Activated T-cell treated with anti-CD3 and anti-CD28 coated beads, Interleukin-2, amount 50 U/mL, for 72 hours (primary cell): ENCODE results near the gene NPIPB6. TPM values are rescaled to one million over a fixed set of nuclear protein-coding genes. Genes with fewer than 3 reads are reported as not detected.

ENCODE experiments used
- ATAC-seq, 2 donors: fragments of 150-1000 bp; cut with Tn5 transposase; replicated peaks in 1 of 2; 2 replicates each; pipeline ENCODE4 v1.10.0; 2021; ENCODE audit warnings: moderate library complexity in 2 of 2, mild to moderate bottlenecking in 1 of 2
- DNase-seq, 2 donors: peaks; one replicate each; pipeline ENCODE4 v3.0.0; 2021 to 2022; ENCODE audit warnings: mixed read lengths in 1 of 2
- H3K27ac Mint-ChIP-seq: one replicate; pipeline ENCODE4 v1.8.0; 2022; ENCODE audit warnings: mild to moderate bottlenecking, moderate library complexity, mixed read lengths
- H3K27me3 Mint-ChIP-seq: one replicate; pipeline ENCODE4 v1.8.0; 2022; ENCODE audit warnings: low read depth, mixed read lengths
- H3K36me3 Mint-ChIP-seq, 2 donors: one replicate each; pipeline ENCODE4 v1.8.0; 2022; ENCODE audit warnings: mixed read lengths in 2 of 2, mild to moderate bottlenecking in 1 of 2; ENCODE audit not compliant: insufficient read depth in 2 of 2
- H3K4me1 Mint-ChIP-seq: one replicate; pipeline ENCODE4 v1.8.0; 2022; ENCODE audit warnings: low read depth, mixed read lengths
- H3K4me3 Mint-ChIP-seq, 2 donors: one replicate each; pipeline ENCODE4 v1.8.0; 2022; ENCODE audit warnings: mild to moderate bottlenecking in 2 of 2, mixed read lengths in 2 of 2, moderate library complexity in 2 of 2
- H3K9me3 Mint-ChIP-seq, 2 donors: one replicate each; pipeline ENCODE4 v1.8.0; 2022; ENCODE audit warnings: mixed read lengths in 2 of 2
- total RNA-seq, 2 donors: library from RNA; stranded (reverse); gene quantifications; one replicate each; pipeline ENCODE4 v1.2.3, GENCODE V29; 2022

NPIPB6 gene
- total RNA-seq, 2 donors from 2014 or later: 2.9 to 3.9 TPM

DNA sequence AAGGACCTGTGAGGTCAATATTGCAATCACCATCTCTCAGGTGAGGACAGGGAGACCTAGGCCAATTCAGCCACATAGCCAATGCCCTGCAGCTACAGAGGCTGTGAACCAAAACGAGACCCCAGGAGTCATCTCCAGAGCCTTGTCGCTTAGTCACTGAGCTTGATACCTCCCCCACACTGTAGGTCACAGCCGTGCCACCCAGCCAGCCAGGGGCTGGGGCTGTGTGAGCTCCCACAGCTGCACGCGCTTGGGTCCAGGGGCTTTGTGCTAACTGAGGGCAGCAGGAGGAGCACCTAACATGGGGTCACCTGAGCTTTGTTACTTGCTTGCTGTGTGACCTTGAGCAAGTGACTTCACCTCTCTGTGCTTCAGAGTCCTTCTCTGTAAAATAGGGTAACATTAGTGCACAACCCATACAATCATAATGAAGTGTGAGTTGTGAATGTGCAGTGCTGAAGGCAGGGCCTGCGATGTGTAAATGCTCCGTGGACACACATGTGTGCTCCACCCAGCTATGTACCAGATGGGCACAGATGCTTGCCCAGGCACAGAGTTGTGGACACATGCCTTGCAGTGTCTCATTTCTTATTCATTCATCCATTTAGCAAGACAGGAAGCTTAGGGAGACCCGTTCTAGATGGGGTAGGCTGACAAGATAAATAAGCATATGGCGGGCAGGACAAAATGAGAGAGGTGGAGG, 45.1 kb downstream of the NPIPB6 start:
- ATAC-seq: peak; percentile 55 to 62
- Mint-ChIP-seq H3K36me3 (no peaks in the 10 kb centered on the region), H3K4me1 (peaks cover 21% of the 10 kb centered on the region)

DNA sequence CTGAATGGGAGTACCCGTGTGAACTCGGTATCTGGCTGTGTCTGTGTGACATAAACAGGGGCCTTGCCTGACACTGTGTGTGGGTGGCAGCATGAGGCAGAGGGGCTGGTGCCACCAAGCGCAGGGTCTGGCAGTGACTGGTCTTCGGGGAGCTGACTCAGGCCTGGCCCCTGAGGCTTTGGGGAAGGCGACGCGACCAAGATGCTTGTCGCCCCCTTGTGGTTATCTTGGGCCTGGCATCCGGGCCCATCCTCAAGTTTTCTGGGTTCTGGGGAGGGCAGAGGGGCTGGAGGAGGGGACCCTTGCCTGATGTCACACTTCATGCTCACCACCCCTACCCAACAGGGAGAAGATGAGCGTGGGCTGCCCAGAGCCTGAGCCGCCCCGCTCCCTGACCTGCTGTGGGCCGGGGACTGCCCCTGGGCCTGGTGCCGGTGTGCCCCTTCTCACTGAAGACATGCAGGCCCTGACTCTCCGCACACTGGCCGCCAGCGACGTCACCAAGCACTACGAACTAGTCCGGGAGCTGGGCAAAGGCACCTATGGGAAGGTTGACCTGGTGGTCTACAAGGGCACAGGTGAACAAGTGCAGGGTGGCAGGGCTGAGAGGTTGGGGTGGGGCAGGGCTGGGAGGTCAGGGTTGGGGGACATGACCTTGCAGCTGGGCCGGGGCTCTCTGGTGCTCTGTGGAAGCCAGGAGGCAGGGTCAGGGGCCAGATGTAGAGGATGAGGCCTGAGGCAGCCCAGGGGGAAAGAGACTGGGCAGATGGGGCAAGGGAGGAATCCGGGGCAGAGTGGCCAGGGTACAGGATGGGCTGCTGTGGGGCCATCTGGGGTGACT, 46.0 kb downstream of the NPIPB6 start:
- ATAC-seq (peak; percentile 94), DNase-seq (peak; percentile 84)
- Mint-ChIP-seq H3K9me3 (no peaks in the 10 kb centered on the region), H3K4me1 (peaks cover 29% of the 10 kb centered on the region), H3K36me3 (peaks cover 0 to 2% of the 10 kb centered on the region in 2 donors), H3K27ac (no peak overlapping the region), H3K27me3 (no peaks in the 10 kb centered on the region), H3K4me3 (peak overlapping the region; percentile 30 to 38)

More for the DNA sequence above, 45.1 kb downstream of the NPIPB6 start:
- no peak overlapping the region for H3K4me3 Mint-ChIP-seq
- H3K27me3 Mint-ChIP-seq: no peaks in the 10 kb centered on the region
- H3K9me3 Mint-ChIP-seq: no peaks in the 10 kb centered on the region
- H3K27ac Mint-ChIP-seq: no peak overlapping the region
- peak in 1 of 2 donors; percentile 18 for DNase-seq

DNA sequence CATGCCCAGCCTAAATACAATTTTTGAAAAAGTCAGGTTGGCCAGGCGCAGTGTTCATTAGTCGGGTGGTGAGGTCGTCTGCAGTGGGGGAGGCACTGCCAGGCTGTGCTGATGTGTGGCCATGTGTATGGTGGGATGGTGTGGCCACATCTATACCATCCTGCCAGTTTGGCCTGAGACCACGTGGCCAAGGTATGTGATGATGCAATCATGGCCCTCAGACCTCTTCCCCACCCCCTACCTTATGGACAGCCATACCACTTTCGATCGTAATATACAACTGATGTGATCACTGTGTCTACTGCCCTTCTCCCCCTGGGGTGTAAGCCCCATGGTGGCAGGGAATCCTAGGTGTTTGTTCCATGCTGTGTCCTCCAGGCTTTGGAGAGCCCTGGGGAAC, 47.3 kb downstream of the NPIPB6 start:
- Mint-ChIP-seq H3K27me3 (no peaks in the 10 kb centered on the region), H3K27ac (no peak overlapping the region), H3K9me3 (no peaks in the 10 kb centered on the region), H3K36me3 (peaks cover 0 to 2% of the 10 kb centered on the region in 2 donors), H3K4me1 (peaks cover 41% of the 10 kb centered on the region), H3K4me3 (no peak overlapping the region)
- no peak for DNase-seq
- no peak for ATAC-seq

DNA sequence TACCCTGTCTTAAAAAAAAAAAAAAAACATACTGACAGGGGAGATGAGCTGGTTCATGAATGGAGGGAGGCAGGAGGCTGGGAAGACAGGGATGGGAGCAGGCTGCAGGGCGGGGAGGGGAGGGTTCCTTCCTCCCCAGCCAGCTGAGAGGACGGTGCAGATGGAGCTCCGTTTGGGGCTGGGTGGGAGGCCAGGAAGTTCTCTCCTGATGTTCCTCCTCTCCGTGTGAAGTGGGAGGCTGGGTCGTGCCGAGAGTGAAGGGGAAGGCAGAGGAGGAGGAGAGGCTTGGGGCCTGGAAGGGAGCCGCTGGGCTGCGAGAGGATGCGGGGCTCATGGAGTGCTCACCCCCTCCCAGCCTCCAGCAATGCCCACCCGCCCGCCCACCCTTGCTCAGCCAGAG, 49.7 kb downstream of the NPIPB6 start:
- no peaks in the 10 kb centered on the region for H3K9me3 Mint-ChIP-seq
- H3K27me3 Mint-ChIP-seq: no peaks in the 10 kb centered on the region
- no peak overlapping the region for H3K4me3 Mint-ChIP-seq
- DNase-seq (no peak), ATAC-seq (no peak)
- peaks cover 0 to 2% of the 10 kb centered on the region in 2 donors for H3K36me3 Mint-ChIP-seq
- no peak overlapping the region for H3K27ac Mint-ChIP-seq
- H3K4me1 Mint-ChIP-seq: peaks cover 66% of the 10 kb centered on the region

DNA sequence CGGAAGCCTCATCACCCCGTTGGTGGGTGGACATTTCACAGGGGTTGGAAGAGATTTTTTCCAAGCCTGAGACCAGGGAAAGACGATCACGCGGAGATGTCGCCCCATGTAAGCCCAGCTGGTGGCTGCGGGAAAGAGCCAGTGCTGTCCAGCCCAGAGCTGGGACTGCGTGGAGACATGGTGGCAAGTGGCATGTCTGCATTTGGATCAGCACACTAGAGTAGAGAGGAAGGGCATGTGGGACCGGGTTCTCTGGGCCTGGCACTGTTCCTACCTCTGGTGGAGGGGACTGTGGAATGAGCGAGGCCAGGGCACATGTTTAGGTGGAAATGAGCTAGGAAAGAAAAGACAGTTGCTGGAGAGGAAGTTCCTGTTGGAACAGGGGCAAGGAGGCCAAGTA, 51.0 kb downstream of the NPIPB6 start:
- H3K4me3 Mint-ChIP-seq: peak overlapping the region; percentile 11 to 65
- ATAC-seq (no peak), DNase-seq (no peak)
- H3K36me3 Mint-ChIP-seq: peaks cover 0 to 2% of the 10 kb centered on the region in 2 donors
- H3K27me3 Mint-ChIP-seq: no peaks in the 10 kb centered on the region
- peak overlapping the region; percentile 49 for H3K27ac Mint-ChIP-seq
- peaks cover 55% of the 10 kb centered on the region for H3K4me1 Mint-ChIP-seq
- H3K9me3 Mint-ChIP-seq: no peaks in the 10 kb centered on the region

DNA sequence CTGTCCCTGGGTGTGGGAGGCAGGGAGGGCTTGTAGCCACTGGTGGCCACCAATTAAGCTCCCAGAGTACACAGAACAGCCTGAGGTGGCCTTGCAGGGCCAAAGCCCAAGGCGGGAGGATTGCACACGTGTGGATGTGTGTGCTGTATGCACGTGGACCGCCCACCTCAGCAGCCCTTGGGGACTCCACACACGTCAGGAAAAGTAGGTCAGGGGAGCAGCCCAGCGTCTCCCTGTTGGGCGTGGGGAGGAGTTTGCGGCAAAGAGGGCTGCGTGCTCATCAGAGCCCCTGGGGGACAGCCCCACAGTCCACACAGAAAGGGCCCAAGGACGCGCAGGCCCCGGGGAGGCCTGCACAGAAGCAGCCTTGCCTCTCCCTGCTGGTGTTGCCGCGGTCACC, 51.4 kb downstream of the NPIPB6 start:
- no peaks in the 10 kb centered on the region for H3K9me3 Mint-ChIP-seq
- peak overlapping the region; percentile 11 to 65 for H3K4me3 Mint-ChIP-seq
- ATAC-seq (peak in 1 of 2 donors; percentile 22), DNase-seq (peak; percentile 43 to 45)
- peaks cover 0 to 2% of the 10 kb centered on the region in 2 donors for H3K36me3 Mint-ChIP-seq
- no peaks in the 10 kb centered on the region for H3K27me3 Mint-ChIP-seq
- H3K4me1 Mint-ChIP-seq: peaks cover 52% of the 10 kb centered on the region
- peak overlapping the region; percentile 49 for H3K27ac Mint-ChIP-seq

DNA sequence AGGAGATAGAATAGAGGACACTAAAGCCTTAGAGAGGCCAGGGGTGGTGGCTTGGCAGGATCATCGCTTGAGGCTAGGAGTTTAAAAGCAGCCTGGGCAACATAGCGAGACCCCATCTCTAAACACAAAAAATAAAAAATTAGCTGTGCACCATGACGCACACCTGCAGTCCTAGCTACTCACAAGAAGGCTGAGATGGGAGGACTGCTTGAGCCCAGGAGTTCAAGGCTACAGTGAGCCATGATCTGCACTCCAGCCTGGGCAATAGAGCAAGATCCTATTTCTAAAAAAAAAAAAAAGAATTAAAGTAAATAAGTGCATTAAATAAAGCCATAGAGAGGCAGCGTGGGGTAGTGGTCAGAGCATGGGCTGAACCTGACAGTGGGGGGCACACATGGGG, 51.9 kb downstream of the NPIPB6 start:
- Mint-ChIP-seq H3K27me3 (no peaks in the 10 kb centered on the region), H3K9me3 (no peaks in the 10 kb centered on the region), H3K4me1 (peaks cover 49% of the 10 kb centered on the region), H3K36me3 (peaks cover 0 to 2% of the 10 kb centered on the region in 2 donors), H3K27ac (no peak overlapping the region), H3K4me3 (peak overlapping the region; percentile 69 to 73)
- no peak for ATAC-seq
- no peak for DNase-seq

DNA sequence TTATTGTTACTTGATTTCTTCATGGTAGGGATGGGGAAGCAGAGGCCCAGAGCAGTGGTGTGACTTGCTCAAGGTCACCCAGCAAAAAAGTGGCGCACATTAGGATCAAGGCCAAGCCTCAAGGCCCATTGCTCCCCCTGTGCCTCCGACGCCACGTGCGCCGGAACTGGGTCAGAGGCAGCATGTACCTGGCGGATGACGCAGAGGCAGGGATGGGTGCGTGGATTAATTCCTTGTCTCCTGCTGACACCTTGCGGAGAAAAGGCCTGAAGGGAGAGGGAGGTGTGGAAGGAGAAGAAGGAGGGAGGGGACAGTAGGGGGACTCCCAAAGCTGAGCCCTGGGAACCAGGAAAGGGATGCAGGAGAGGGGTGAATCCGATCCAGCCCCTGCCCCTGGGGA, 52.5 kb downstream of the NPIPB6 start:
- no peak for ATAC-seq
- Mint-ChIP-seq H3K36me3 (peaks cover 0 to 2% of the 10 kb centered on the region in 2 donors), H3K27ac (peak overlapping the region; percentile 51), H3K4me1 (peaks cover 49% of the 10 kb centered on the region), H3K4me3 (peak overlapping the region; percentile 69 to 73), H3K9me3 (no peaks in the 10 kb centered on the region), H3K27me3 (no peaks in the 10 kb centered on the region)
- no peak for DNase-seq

DNA sequence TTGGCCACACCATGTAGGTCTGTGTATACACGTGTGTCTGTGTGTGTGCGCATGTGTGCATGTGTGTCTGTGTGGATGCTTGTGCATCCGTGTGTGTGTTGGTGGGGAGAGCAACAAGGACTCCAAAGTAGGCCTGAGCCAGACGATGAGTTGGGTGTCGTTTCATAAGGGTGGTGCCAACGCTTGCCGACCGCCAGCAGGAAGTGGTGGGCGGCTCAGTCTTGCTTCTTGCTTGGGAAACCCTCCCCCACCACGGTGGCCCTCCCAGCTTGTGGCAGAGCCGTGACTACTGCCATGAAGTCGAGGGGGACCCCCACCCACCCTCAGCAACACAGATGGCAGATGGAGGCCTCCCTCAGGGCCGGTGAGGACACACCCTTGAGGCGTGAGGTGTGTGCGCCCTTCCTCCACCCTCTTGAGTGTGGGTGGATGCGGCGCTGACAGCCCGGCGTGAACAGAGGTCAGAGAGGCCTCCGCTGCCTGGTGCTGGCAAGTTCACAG, 53.4 kb downstream of the NPIPB6 start:
- H3K4me1 Mint-ChIP-seq: peaks cover 49% of the 10 kb centered on the region
- H3K27ac Mint-ChIP-seq: peak overlapping the region; percentile 66
- peaks cover 0 to 2% of the 10 kb centered on the region in 2 donors for H3K36me3 Mint-ChIP-seq
- no peaks in the 10 kb centered on the region for H3K9me3 Mint-ChIP-seq
- no peaks in the 10 kb centered on the region for H3K27me3 Mint-ChIP-seq
- ATAC-seq (peak; percentile 92), DNase-seq (peak; percentile 85 to 91)
- peak overlapping the region; percentile 69 to 73 for H3K4me3 Mint-ChIP-seq

DNA sequence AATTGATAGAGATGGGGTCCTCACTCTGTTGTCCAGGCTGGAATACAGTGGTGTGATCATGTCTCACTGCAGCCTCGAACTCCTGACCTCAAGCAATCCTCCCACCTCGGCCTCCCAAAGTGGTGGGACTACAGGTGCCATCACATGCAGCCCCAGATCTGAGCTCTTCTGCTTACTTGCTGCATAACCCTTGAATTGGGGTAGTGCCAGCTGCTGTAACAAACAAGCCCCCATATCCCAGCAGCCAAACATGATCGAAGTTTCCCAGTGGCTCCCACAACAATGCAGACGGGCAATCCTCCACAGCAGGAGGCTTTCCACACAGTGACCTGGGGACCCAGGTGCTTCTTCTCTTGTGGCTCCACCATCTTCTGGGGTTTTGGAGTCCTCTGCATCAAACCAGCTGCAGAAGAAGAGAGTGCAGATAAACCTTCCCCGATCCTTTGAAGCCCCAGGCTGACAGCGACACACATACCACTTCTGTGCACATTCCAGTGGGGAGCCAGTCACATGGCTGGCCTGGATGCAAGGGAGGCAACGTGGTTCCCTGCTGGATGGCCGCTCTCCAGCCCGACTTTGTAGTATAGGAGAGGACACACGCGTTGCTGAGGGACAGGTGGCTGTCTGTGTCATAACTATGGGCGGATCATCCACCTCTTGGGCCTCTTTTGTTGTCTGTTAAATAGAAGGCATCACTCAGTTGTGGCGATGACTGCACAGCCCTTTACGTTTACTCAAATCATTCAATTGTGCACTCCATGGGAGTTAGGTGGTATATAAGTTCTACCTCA, 54.3 kb downstream of the NPIPB6 start:
- ATAC-seq (peak in 1 of 2 donors; percentile 24), DNase-seq (no peak)
- Mint-ChIP-seq H3K36me3 (peaks cover 0 to 2% of the 10 kb centered on the region in 2 donors), H3K27ac (no peak overlapping the region), H3K27me3 (no peaks in the 10 kb centered on the region), H3K9me3 (no peaks in the 10 kb centered on the region), H3K4me3 (peak overlapping the region; percentile 25 to 46), H3K4me1 (peaks cover 49% of the 10 kb centered on the region)

DNA sequence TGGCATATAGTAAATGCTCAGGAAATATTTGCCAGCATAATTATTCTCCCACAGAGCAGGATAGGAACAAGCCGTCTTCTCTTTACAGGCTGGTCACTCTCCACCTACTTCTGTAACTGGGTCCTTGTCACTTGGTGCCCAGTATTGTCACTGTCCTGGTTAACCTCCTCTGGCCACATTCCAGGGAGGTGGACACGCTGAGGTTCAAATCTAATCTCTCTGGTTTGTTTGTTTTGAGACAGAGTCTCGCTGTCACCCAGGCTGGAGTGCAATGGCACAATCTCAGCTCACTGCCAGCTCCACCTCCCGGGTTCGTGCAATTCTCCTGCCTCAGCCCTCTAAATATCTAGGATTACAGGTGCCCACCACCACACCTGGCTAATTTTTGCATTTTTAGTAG, 55.4 kb downstream of the NPIPB6 start:
- Mint-ChIP-seq H3K4me1 (peaks cover 43% of the 10 kb centered on the region), H3K27ac (no peak overlapping the region), H3K9me3 (no peaks in the 10 kb centered on the region)

DNA sequence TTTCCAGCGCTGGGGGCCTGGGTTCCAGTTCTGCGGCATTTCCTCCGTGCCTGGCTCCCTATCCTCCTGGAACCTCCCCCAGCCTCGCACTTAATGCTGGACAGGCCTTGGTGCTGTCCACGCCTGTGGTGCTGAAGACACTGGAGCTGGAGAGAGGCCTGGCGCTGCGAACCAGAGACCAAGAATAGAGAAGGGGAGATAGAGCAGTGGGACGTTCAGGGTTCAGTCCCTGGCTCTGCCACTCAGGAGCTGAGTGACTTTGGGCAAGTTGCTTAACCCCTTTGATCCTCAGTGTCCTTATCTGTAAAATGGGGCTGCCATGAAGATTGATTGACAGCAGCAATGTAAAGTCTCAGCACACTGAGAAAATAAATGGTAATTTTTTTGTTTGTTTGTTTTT, 59.1 kb downstream of the NPIPB6 start:
- Mint-ChIP-seq H3K4me3 (no peak overlapping the region), H3K27me3 (no peaks in the 10 kb centered on the region), H3K9me3 (no peaks in the 10 kb centered on the region), H3K4me1 (peaks cover 15% of the 10 kb centered on the region), H3K27ac (no peak overlapping the region), H3K36me3 (no peaks in the 10 kb centered on the region)
- DNase-seq (no peak), ATAC-seq (no peak)

More for the DNA sequence above, 55.4 kb downstream of the NPIPB6 start:
- DNase-seq (no peak), ATAC-seq (no peak)
- Mint-ChIP-seq H3K36me3 (peaks cover 0 to 2% of the 10 kb centered on the region in 2 donors), H3K4me3 (no peak overlapping the region), H3K27me3 (no peaks in the 10 kb centered on the region)
